Inflammatory macrophage treated with lipopolysaccharide for 1 hour (primary cell): ENCODE measurements around the gene PLEKHA8.

Experiments
- DNase-seq, 2 donors: peaks; one replicate each; pipeline ENCODE4 v3.0.0-alpha.2; 2020 to 2022

The PLEKHA8 gene

DNA sequence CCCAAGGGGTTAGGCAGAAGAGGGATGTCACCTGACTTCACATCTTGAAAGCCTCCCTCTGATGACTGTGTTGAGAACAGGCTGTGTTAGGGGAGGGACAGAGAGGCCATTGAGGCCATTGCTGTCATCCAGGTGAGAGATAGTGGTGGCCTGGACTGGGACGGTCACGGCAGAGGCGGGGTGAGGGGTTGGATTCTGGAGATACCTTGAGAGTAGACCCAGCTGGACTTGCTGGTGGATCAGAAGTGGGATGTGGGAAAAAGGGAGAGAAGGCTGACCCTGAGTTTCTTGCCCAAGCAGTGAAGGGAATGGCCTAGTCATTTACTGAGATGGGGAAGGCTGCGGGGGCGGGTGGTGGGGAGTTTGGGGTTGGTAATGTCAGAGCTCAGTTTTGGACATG is 120.2 kb downstream of the PLEKHA8 start:
- DNase-seq, result no peak

DNA sequence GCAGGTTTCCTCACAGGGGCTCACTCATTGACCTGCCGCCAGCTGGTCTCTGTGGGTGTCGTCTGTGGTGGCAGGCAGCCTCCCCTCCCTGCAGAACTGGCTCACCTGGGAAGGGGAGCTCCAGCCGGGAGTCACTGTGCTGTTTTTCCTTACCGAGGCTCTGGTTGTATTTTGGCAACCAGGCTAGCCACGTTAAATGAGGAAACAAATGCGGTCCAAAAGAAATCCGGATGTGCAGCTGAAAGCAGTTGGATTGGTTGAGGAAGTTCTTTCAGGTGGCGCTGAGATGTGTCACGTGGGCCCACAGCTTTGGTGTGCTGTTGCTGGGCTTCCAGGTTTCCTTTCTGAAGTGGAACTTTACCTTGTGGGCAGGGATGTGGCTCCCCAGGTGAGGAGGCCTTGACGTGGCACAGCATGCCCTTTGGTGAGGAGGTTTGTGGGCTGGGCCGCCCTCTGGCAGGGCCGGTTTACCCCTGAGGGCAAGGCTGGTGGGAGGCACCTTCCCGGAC is 120.8 kb downstream of the PLEKHA8 start:
- DNase-seq, result peak in 1 of 2 donors; percentile 23

DNA sequence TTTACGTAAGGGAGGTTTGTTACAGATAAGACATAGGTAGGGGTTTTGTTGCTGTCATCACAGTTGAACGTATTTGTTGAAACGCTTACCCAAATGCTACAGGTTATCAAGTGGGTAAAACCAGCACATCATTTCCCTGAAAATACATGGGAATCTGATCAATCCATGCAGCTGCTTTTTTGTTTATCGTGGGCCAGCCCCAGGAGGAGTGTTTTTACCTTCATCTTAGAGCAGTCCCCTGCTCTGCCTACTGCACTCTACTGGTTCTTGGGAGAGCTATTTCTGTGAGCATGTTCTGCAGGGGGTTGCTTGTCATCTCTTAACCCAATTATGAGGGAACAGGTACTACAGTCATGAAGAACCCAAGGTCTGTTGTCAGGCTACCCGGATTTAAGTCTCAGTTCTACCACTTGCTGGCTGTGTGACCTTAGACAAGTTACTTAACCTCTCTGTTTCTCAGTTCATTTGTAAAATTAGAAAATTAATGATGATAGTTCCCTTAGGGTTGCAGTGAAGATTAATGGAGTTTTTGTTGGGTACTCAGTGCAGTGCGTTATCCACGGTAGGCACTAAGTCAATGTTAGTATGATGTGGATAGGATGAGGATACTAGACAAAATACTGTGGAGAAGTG is 121.5 kb downstream of the PLEKHA8 start:
- no peak for DNase-seq

DNA sequence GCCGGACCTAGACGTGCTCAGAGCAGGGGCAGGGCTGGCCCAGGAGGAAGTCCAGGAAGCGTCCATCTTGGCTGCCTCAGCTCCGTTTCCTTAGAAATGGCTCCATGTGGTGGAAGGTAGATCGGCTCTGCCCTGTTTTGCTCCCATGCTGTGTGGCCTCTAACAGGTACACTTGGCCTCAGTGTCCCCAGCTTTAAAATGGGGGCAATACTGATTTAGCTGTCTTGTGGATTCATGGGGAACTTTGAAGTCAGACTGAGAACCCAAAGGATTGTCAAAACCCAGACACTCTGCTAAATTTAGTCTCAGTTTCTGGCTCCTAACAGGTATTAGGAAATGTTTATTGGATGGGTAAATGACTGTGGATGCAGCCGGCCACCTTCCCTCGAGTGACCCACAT is 122.5 kb downstream of the PLEKHA8 start:
- no peak for DNase-seq

DNA sequence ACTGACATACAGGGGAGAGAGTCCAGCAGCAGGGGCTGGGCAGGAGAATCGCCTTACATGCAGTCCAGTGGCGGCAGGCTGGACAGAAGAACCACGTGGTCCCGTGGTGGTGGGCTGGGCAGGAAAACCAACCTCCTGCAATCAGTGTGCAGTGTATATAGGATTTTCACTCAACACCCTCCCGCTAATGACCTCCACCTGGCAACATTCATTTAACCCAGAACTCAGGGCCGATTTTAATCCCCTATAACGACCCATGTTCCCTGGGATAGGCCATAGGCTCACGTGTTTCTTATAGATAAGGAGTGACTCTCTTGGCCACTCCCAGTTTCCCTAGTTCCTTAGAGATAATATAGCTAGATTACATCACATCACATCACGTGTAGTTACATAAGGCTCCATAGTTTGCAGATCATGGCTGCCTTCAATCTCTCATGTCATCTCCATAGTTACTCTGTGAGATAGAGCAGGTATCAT is 125.9 kb downstream of the PLEKHA8 start:
- DNase-seq, result no peak

DNA sequence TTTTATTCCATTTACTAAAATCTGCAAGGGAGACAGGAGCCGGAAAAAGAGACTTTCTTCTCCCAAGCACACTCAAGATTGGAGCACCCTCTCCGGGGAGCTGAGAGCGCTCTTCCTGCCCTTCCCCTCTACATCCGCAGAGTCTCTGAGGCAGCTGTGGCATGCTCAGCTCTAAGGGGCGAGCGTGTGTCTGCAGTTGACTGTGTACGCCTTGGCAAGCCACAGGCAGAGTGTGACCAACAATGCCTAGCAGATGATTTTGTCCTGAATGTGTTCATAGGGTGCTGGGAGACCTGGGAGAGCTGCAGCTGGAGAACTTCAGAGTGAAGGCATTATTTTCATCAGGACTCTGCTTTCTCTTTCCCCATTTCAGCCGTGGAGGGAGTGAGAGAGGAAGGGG is 127.3 kb downstream of the PLEKHA8 start:
- no peak for DNase-seq

DNA sequence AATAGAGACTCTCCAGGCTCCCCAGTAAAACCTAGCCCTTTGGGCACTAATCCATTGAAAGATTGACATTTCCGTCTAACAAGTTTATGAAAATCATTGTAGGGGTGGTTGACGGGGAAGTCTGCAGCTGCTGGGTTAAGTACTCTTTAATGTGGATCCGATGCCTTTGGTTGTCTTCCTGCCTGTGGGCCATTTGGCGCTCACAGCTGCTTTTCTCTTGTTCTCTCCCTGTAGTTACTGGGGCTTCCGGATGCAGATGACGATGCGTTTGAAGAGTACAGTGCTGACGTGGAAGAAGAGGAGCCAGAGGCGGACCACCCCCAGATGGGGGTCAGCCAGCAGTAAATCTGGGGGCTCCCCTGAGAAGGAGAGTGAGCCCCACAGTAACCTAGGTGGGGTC is 129.0 kb downstream of the PLEKHA8 start:
- DNase-seq, result no peak

DNA sequence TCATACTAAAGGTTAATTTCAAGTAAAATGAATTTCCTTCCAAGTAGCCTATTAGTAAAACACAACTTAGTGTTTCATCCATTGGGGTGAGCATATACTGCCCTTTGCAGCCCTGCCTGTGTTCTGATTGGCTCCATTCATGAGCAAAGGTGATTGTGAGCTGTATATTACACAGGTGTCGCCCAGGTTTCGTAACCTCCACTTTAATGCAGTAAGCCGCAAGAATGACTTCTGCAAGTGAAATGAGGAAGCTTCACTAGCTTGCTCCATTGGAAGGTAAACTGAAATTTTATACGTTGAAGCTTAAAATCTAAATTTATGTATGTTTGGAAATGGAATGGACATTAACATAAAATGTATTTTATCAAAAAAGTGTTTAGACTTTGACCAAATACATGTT is 131.0 kb downstream of the PLEKHA8 start:
- DNase-seq, result no peak

DNA sequence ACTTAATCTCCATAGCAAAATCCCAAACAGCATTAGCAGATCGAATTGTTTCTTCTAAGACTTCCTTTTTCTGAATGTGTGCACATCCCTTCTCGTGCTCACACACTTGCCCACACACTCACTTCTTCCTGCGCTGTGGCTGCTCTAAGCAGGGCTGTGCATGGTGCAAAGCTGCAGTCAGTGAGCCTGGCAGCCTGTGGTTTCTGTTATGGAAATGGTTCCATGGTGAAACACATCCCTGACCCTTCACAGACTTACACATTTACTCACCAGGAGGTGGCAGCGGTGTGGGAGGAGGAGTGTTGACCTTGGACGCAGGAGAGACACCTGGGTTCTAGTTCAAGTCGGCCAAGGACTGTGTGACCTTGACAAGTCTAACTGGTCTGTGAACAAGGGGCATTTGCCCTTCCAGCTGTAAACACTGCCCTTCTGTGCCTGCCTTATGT is 131.5 kb downstream of the PLEKHA8 start:
- peak; percentile 75 to 86 for DNase-seq

DNA sequence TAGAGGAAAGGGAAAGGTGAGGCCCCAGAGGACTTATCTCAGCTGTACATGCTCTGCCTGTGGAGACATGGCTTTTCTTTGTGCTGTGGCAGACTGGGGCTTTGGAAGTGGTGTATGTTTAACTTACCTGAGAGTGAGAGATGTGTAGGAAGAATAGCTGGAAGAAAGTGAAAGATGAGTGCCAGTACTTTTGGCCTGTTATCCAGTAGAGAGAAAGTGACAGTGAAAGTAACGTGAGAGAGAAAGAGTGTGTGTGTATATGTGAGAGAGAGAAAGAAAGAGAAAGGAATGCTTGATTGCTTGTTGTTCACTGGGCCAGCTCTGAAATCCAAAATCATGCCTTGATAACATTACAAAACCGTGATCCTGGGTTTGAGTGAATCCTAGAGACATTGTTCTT is 132.1 kb downstream of the PLEKHA8 start:
- no peak for DNase-seq

DNA sequence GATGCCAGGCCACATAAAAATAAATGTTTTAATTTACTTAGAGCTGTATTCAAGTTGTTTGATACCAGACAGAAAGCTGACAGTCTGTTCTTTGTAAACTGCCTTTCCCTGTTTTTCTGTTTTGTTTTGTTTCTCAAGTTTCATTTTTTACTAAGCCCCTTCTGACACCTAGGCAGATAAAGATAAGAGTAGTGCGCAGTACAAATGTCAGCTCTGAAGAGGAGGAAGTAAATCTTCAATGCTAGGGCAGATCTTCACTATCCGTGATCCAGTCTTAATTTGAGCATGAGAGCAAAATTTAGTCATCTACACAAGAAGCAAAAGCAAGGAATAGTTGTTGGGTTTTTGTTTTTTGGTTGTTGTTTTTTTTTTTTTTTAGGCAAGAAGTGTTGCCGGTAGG is 133.9 kb downstream of the PLEKHA8 start:
- no peak for DNase-seq

DNA sequence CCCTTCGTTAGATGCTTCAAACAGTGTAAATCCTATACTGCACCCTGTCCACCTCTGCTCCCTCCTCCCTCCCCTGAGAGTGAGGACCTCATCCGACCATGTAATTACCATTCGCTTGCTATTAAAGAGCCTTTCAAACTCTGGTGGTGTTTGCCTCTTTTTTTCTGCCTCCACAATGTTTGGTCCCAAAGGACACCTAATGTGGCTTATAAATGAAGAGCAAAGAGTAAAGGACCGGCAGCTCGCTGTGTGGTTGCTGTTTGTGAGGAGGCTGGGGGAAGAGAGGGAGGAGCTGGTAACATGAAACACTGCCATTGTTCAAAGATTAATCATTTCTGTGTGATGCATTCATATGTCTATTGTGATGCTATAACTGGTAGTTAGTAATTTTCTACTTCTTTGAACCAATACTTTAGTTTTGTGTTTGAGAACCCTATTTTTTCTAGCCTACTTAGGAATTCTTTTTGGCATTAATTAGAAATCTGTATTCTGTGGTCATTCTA is 134.5 kb downstream of the PLEKHA8 start:
- no peak for DNase-seq

DNA sequence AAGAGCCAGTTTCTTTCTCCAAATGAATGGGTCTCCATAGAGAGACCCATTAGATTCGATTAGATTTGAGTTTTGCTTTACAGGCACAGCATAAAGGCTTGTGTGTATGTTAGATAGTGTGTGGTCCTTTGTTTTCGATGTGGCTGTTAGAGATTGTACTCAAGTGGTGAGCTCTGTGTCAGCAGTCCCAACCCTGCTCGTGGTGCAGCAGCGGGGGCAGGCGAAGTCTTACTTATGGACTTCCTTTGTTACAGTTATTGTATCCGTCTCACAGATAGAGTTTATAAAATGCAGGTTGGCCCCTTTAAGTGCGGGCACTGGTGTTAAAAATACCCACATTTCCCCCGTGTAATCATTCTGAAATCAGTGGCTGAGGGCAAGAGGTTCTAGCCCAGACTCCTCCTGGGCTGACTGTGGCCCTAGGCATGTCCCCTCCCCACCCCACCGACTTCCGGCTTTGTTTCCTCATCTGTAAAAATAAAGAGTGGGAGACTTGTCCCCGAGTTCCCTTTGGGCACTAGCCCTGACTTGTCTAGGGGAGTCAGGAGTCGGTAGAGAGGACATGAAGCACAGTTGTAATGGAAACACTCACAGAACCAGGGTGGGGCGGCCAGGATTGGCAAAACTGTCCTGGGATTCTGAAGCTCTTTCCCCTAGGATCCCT is 135.2 kb downstream of the PLEKHA8 start:
- peak; percentile 78 to 90 for DNase-seq

DNA sequence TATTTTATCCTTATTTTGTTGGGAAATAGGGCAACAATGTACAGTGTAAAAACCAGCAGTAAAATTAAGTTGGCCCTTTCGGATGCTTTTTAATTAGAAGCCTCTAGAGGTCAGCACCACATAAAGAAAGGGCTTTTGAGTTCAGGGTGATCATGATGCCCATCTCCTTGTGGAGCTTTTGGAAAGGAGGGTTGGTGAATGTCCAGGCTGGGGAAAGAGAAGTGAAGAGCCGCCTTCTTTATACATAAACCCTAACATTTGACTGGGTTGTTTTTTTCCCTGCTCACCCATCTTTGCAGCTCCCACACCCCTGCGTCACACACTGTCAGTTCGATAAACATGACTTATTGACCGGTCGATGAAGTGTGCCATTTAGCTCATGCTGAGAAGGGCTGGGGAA is 136.4 kb downstream of the PLEKHA8 start:
- peak; percentile 79 to 89 for DNase-seq

DNA sequence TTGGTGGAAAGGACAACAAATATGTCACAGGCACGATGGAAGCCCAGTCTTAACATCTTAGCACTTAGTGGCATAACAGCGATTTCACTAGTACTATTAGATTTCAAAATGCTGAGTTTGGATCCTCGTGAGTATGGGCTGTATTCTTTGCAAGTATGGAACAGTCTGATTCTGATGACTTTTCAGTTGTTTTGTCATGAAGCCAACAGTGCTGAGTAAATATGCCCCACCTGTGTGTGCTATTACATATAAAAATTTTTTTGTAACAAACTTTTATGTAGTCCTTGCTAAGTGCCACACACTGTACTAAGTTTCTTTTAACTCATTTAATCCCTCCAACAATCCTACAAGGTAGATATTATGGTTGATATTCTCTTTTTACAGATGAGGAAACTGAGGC is 137.4 kb downstream of the PLEKHA8 start:
- DNase-seq, result no peak

DNA sequence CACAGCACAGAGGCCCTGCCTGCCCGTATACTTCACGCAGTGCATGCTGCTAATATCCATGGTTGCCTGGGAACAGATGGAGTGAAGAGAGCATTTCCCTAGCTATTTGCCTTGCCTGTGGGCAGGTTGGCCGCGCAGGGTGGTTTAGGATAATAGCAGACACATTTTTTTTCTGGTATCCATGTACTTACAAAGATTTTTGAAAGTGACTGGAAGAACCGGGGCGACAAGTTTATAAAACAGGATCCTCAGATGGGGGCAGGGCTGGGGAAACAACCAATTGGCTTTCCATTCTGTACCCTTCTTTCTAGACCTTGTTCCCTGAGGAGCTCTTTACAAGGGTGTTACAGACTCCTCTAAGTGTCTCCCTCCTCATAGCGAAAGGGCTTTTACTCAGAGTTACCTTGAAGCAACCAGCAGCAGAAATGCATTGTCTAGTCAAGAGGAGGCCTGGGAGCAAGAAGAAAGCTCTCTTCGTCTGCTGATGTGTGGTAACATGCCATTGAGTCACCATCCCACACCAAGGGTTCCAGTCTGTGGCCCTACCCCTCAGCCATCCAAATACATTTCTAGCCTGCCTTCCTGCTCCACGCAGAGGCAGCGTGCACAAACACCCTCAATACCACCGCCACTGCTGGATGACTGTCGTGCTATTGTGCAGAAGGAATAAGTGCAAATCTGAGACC is 138.1 kb downstream of the PLEKHA8 start:
- DNase-seq, result peak; percentile 67 to 75

DNA sequence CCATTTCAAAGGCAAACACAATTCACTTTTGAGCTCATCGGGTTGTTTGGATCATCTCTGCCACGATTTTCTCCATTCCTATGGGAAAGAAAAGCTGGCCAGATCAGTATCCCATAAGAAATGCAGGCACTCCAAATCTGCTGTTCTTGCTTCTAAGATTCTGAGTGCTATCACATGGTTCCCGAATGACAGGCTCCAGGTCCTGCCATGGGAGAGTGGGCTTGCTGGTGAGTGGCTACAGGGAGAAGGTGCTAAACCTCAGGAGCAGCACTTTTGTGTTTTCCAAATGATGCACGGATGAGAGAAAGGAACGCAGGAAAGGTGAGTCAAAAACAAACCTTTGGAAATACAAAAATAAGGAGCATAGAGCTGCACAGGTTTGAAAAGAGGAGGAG is 138.6 kb downstream of the PLEKHA8 start:
- DNase-seq, result no peak

DNA sequence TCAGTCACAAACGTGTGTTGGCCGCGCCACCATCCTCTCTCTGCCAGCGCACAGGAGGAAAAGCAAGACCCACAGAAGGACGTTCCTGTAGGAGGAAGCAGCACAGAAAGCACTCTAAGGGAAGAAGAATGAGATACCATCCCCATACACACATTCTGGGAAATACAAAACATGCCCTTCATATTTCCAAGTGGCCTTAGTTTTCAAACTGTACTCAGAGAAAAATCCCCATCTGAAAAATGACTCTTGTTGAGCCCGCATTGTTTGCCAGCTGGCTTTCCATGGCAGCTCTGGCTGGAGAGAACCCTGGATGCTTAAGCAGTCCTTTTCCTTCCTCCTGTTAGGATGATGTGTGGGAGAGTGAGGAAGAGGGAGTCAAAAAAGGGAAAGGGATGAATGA is 139.7 kb downstream of the PLEKHA8 start:
- DNase-seq, result no peak

DNA sequence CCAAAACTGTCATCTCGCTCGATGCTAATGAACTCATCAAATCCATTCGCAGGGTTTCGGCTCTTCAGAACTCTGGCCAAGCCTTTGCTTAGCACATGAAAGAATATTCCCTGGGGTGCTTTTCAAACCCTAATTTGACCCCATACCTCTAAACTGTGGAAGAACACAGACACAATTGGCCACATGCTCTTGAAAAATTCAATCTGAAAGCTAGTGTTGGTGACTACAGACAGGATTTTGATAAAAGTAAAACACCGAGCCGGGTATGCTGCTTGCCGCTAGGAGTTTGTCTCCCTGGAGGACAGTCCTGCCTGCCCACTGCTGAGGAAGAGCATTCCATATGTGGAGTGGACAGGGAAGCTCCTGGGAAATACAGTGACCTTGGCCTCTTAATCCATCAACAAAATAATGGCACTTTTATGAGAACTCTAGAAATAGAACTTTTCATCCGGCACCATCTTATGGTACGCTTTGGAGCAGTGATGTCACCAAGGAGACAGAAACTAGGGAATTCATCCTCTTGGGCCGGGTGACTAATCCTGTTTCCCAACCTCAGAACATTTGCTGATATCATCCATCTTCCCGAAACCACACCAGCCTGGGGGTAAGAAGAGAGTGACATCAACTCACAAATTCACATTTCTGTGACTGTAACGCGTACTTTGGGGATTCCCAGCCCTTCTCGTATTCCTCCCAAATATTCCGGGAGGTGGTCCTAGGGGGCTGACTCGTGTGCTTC is 140.8 kb downstream of the PLEKHA8 start:
- peak; percentile 94 to 96 for DNase-seq

DNA sequence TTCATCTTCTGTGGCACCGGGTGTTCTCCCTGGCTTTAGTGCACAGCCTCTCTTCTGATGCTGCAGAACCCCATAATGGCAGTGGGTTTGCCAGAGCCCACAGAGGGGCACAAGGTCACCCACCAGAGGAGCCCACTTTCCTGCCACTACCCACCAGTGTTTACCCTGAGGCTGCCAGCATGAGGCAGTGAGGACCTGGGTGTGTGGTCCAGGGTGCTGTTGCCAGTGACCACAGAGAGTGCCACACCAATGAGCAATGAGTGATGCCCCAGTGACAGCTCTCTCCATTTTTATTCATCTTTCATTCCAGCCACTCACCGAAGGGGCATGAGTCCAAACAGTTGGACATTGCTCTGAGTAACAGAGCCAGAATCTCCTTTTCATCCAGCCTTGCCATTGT is 141.4 kb downstream of the PLEKHA8 start:
- no peak for DNase-seq

DNA sequence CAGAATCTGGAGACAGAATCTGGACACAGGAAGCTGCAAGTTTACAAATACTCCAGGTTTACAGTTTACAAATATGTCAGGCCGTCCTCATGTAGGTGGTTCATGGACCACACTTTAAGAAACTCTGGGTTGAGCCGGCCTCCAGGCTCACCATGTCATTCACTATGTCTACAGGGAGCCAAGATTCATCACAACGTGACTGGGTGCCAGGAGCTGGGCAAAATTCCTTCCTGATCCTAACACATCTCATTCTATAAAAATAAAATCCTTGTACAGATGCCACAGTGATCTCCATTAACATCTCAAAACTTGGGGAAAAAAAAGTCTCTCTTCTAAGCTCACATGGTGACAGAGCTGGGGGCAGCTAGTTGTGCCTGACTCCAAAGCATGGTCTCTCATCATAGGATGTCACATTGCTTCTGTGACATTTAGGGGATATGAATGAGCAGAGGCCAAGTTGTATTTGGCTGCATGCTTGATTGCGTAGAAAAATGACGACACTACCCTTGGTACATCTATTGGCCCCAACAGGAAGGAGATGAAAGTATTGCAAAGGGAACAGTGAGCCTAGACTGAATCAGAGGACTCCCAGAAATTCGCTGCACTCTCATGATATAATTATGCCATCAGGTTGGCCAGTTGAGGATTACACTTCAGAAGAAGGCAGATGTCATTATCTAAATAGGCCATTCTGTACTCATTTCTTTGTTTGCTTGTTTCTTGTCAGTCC is 142.4 kb downstream of the PLEKHA8 start:
- peak; percentile 93 to 96 for DNase-seq

DNA sequence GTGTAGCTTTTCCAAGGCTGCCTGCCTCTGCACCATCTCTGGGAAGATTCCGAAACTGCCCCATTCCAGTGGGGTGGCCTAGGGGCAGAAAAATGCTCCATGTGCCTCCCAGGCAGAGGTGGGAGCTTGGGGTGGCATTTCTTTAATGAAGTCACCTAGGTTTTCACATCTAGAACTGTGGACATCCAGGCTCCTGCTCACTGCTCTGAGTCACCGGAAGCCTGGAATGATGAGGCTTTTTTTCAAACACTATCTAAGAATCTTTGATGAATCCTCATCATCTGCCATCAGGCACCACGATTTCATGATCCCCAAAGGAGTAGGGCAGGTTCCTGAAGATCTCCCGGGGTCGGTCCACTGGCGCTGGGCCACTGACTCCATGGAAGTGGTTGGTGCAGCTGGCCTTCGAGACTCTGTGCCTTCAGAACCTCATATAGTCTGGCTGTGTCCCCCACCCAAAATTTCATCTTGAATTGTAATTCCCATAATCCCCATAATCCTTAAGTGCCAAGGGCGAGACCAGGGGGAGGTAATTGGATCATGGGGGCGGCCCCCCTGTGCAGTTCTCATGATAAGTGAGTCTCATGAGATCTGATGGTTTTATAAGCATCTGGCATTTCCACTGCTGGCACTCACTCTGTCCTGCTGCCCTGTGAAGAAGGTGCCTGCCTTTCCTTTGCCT is 143.7 kb downstream of the PLEKHA8 start:
- DNase-seq, result peak; percentile 36 to 79
